ENCODE data around the gene CYP19A1. TPM values are rescaled to one million over a fixed set of nuclear protein-coding genes. Genes with fewer than 3 reads are reported as not detected.

Gene CYP19A1
- total RNA-seq, 1 donor from 2014 or later: not detected

DNA sequence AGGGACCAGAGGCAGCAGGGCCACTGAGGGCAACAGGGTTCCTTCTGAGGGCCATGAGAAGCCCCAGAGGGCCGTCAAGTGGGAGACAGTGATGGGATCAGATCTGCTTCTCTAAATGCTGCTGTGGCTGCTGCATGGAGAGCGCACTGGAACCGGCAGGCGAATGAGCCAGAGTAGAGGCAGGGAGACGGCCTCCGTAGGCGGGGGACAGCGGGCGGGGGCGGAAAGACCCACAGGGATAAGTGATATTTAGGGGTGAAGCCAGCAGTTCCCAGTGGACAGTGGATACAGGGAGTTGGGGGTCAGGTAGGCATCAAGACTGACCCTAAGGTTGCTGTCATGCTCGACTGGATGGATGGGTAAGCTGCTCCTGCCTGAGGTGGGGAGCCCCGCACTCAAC, 48.1 kb upstream of the CYP19A1 start:
- DNase-seq (ENCODE audit: low spot score): no peak
- no peak for TF ChIP-seq EZH2 (IDR thresholded peaks at IDR 0.05)
- no peak for TF ChIP-seq CTCF (IDR thresholded peaks at IDR 0.05)
- TF ChIP-seq EZH2phosphoT487 (IDR thresholded peaks at IDR 0.05): no peak
- peaks cover 24% of the 10 kb centered on the region for H3K4me1 Mint-ChIP-seq
- no peaks in the 10 kb centered on the region for H3K9me3 Mint-ChIP-seq
- no peaks in the 10 kb centered on the region for H3K36me3 ChIP-seq
- H3K9ac ChIP-seq: no peak overlapping the region
- H3K4me1 ChIP-seq: peaks cover 19% of the 10 kb centered on the region
- no peak overlapping the region for H3K4me2 ChIP-seq
- H3K4me3 ChIP-seq: no peak overlapping the region
- H3K27me3 Mint-ChIP-seq (ENCODE audit: insufficient read depth, low read depth): peaks cover 3% of the 10 kb centered on the region
- H3K36me3 Mint-ChIP-seq: no peaks in the 10 kb centered on the region
- no peaks in the 10 kb centered on the region for H3K9me3 ChIP-seq (ENCODE audit: low read depth)
- no peaks in the 10 kb centered on the region for H4K20me1 ChIP-seq (ENCODE audit: low read depth)
- H3K27ac Mint-ChIP-seq: peak overlapping the region; percentile 73
- peaks cover 11% of the 10 kb centered on the region for H3F3A ChIP-seq (ENCODE audit: low read depth)
- no peak overlapping the region for H2AFZ ChIP-seq (replicated peaks)
- H3K4me3 Mint-ChIP-seq: no peak overlapping the region
- H3K27me3 ChIP-seq: no peaks in the 10 kb centered on the region
- no peaks in the 10 kb centered on the region for H3K79me2 ChIP-seq (ENCODE audit: low read depth)
- no peak overlapping the region for H3K27ac ChIP-seq

DNA sequence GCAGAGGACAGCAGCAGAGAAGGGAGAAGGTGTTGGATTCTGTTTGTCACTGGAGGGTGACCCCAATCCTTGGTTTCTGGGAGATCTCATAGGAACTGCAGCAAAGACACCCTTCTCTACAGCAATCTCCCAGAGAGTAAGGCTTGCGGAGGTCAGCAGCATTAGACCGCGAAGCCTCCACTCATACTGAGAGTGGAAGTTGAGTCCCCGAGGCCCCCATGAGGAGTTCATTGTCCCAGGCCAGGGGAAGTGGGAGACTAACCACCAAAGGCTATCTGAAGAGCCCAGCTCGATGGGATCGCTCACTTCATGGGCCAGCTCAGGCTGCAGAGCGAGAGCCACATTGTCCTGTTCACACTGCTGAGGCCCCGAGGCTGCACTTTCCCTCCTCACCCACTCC, 47.6 kb upstream of the CYP19A1 start:
- H3K36me3 ChIP-seq: no peaks in the 10 kb centered on the region
- peaks cover 19% of the 10 kb centered on the region for H3K4me1 Mint-ChIP-seq
- no peak overlapping the region for H3K27ac Mint-ChIP-seq
- no peaks in the 10 kb centered on the region for H3K36me3 Mint-ChIP-seq
- no peak overlapping the region for H3K4me2 ChIP-seq
- DNase-seq (ENCODE audit: low spot score): no peak
- H3F3A ChIP-seq (ENCODE audit: low read depth): peaks cover 7% of the 10 kb centered on the region
- peaks cover 14% of the 10 kb centered on the region for H3K4me1 ChIP-seq
- no peaks in the 10 kb centered on the region for H3K9me3 Mint-ChIP-seq
- TF ChIP-seq EZH2 (IDR thresholded peaks at IDR 0.05) (no peak), CTCF (IDR thresholded peaks at IDR 0.05) (no peak), EZH2phosphoT487 (IDR thresholded peaks at IDR 0.05) (no peak)
- H3K27ac ChIP-seq: no peak overlapping the region
- no peaks in the 10 kb centered on the region for H3K27me3 ChIP-seq
- H2AFZ ChIP-seq (replicated peaks): no peak overlapping the region
- no peak overlapping the region for H3K9ac ChIP-seq
- H4K20me1 ChIP-seq (ENCODE audit: low read depth): no peaks in the 10 kb centered on the region
- no peaks in the 10 kb centered on the region for H3K79me2 ChIP-seq (ENCODE audit: low read depth)
- H3K9me3 ChIP-seq (ENCODE audit: low read depth): no peaks in the 10 kb centered on the region
- H3K4me3 ChIP-seq: no peak overlapping the region
- no peak overlapping the region for H3K4me3 Mint-ChIP-seq
- H3K27me3 Mint-ChIP-seq (ENCODE audit: insufficient read depth, low read depth): peaks cover 3% of the 10 kb centered on the region

DNA sequence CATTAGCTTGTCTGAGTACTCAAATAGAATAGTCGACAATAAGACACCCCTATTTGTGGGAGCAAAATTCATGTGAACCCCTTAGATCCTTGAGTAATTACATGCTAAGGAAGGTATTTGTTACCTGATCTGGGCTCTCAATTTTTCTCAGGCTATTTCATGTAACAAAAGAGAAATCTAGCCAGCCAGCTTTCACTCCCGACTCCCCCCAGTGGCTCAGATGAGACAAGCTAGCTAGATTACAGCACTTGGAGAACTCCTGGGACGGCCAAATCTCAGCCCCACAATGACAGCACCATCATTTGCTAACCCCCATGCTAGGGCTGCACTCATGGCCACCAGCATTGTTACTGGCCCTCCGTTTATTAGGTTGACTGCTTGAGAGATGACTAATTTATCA, 44.4 kb upstream of the CYP19A1 start:
- H3K9ac ChIP-seq: no peak overlapping the region
- H3K27ac Mint-ChIP-seq: no peak overlapping the region
- H3K36me3 ChIP-seq: no peaks in the 10 kb centered on the region
- H3K27ac ChIP-seq: no peak overlapping the region
- H3K36me3 Mint-ChIP-seq: no peaks in the 10 kb centered on the region
- H3K4me2 ChIP-seq: no peak overlapping the region
- H3K27me3 ChIP-seq: no peaks in the 10 kb centered on the region
- no peak overlapping the region for H3K4me3 ChIP-seq
- no peaks in the 10 kb centered on the region for H3K79me2 ChIP-seq (ENCODE audit: low read depth)
- H3K27me3 Mint-ChIP-seq (ENCODE audit: insufficient read depth, low read depth): peaks cover 7% of the 10 kb centered on the region
- H3K4me1 Mint-ChIP-seq: peaks cover 2% of the 10 kb centered on the region
- H3K4me3 Mint-ChIP-seq: no peak overlapping the region
- H3K9me3 ChIP-seq (ENCODE audit: low read depth): no peaks in the 10 kb centered on the region
- H3K4me1 ChIP-seq: peaks cover 7% of the 10 kb centered on the region
- no peak overlapping the region for H2AFZ ChIP-seq (replicated peaks)
- peaks cover 3% of the 10 kb centered on the region for H3F3A ChIP-seq (ENCODE audit: low read depth)
- no peaks in the 10 kb centered on the region for H4K20me1 ChIP-seq (ENCODE audit: low read depth)
- TF ChIP-seq EZH2 (IDR thresholded peaks at IDR 0.05) (no peak), CTCF (IDR thresholded peaks at IDR 0.05) (peak; percentile 61), EZH2phosphoT487 (IDR thresholded peaks at IDR 0.05) (no peak)
- no peaks in the 10 kb centered on the region for H3K9me3 Mint-ChIP-seq
- peak; percentile 68 for DNase-seq (ENCODE audit: low spot score)
